Vagina (tissue), 2 donors: ENCODE data around the gene CCL19. TPM values are rescaled to one million over a fixed set of nuclear protein-coding genes. Genes with fewer than 3 reads are reported as not detected.

ENCODE experiments used
- DNase-seq, 2 donors: peaks; one replicate each; pipeline ENCODE4 v3.0.0-alpha.2; 2017; ENCODE audit errors: extremely low spot score in 2 of 2
- H3K27ac ChIP-seq: fragments of 200-600 bp; sonication (generic); one replicate; pipeline ENCODE4 v1.5.1; 2019
- H3K27me3 ChIP-seq: fragments of 200-600 bp; sonication (generic); one replicate; pipeline ENCODE4 v1.5.1; 2019
- H3K36me3 ChIP-seq, 2 donors: fragments of 200-600 bp; sonication (generic); one replicate each; pipeline ENCODE4 v1.5.1; 2017 to 2019
- H3K4me1 ChIP-seq: fragments of 200-600 bp; sonication (generic); one replicate; pipeline ENCODE4 v1.5.1; 2019
- H3K4me3 ChIP-seq, 2 donors: fragments of 200-600 bp; sonication (generic); 1 replicate in 1 of 2; 2 replicates in 1 of 2; pipeline ENCODE4 v1.5.1; 2016 to 2019
- H3K9me3 ChIP-seq: fragments of 200-600 bp; sonication (generic); one replicate; pipeline ENCODE4 v1.5.1; 2019
- POLR2A ChIP-seq, 2 donors: fragments of 450-650 bp; IDR thresholded peaks; one replicate each; pipeline ENCODE4 v1.6.1; 2017; ENCODE audit warnings: antibody characterized with exemption in 2 of 2, mild to moderate bottlenecking in 2 of 2, moderate library complexity in 2 of 2
- POLR2AphosphoS5 ChIP-seq, 2 donors: sonication (generic); formaldehyde crosslinking; IDR thresholded peaks; one replicate each; pipeline ENCODE4 v1.9.0; 2017; ENCODE audit warnings: antibody characterized with exemption in 2 of 2, mild to moderate bottlenecking in 2 of 2, low read depth in 1 of 2; ENCODE audit not compliant: insufficient read depth in 1 of 2
- intact Hi-C: fragments of 100-400 bp; cut with DNase I; formaldehyde crosslinking; loops from one replicate; pipeline ENCODE4 v1.15.1; 2023
- total RNA-seq: library from RNA; depleted of rRNA; stranded (reverse); fragments of >200 nt; gene quantifications from one replicate; pipeline ENCODE4 v1.2.3, GENCODE V29; 2016
- TF ChIP-seq, protein P1 (sequence below), 3 experiments: fragments of 450-650 bp in 2 of 3; fragments of 200-600 bp in 1 of 3; sonication (generic) in 1 of 3; IDR thresholded peaks; one replicate each; pipeline ENCODE4 v1.5.1; 2017 to 2019; ENCODE audit warnings: antibody characterized with exemption in 3 of 3, mild to moderate bottlenecking in 2 of 3, moderate library complexity in 2 of 3

CCL19 gene
- total RNA-seq, 1 donor from 2014 or later: 3.7 TPM

DNA sequence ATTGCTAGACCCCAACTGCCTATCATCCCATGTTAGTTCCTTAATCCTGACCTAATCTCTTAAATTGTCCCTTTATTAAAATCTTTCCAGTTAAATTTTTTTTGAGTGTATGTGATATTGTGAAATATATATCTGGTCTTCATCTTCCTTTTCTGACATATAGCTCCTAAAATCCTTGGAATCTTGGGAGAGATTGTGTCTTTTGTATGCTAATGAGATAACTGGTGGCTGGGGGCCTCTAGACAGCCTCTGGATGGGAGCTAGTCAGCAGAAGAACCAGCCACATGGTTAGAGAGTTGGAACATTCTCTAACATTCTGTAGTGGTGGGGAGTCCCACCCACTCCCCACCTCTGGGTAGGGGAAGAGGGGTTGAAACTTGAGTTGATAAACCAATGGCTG lies 3.7 kb upstream of the CCL19 start:
- Histone ChIP-seq H3K9me3 (no peaks in the 10 kb centered on the region), H3K36me3 (no peaks in the 10 kb centered on the region), H3K4me1 (no peaks in the 10 kb centered on the region), H3K27ac (no peak overlapping the region), H3K4me3 (no peak overlapping the region), H3K27me3 (no peaks in the 10 kb centered on the region)
- DNase-seq: no peak
- intact Hi-C loops: no loop called here
- no peak for TF ChIP-seq POLR2A (IDR thresholded peaks at IDR 0.05)
- TF ChIP-seq, protein P1, sequence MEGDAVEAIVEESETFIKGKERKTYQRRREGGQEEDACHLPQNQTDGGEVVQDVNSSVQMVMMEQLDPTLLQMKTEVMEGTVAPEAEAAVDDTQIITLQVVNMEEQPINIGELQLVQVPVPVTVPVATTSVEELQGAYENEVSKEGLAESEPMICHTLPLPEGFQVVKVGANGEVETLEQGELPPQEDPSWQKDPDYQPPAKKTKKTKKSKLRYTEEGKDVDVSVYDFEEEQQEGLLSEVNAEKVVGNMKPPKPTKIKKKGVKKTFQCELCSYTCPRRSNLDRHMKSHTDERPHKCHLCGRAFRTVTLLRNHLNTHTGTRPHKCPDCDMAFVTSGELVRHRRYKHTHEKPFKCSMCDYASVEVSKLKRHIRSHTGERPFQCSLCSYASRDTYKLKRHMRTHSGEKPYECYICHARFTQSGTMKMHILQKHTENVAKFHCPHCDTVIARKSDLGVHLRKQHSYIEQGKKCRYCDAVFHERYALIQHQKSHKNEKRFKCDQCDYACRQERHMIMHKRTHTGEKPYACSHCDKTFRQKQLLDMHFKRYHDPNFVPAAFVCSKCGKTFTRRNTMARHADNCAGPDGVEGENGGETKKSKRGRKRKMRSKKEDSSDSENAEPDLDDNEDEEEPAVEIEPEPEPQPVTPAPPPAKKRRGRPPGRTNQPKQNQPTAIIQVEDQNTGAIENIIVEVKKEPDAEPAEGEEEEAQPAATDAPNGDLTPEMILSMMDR (IDR thresholded peaks at IDR 0.05): no peak
- TF ChIP-seq POLR2AphosphoS5 (IDR thresholded peaks at IDR 0.05; ENCODE audit: insufficient read depth in 1 of 2, low read depth in 1 of 2): no peak

DNA sequence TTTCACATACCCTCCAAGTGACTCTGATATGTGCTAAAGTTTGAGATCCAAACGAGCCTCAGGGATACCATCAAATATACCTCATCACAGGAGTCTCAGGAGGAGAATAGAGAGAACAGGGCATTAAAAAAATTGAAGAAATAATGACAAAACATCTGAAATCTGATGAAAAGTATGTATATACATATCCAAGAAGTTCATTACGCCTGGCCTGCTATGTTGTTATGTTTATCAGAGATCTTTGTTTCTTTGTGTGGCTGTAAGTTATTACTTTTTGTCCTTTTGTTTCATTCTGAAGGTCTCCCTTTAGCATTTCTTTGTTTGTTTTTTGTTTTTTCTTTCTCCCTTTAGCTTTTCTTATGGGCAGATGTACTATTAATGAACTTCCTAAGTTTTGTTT lies 2.5 kb upstream of the CCL19 start:
- peaks cover 4% of the 10 kb centered on the region for H3K4me1 ChIP-seq
- no peak overlapping the region for H3K4me3 ChIP-seq
- H3K36me3 ChIP-seq: no peaks in the 10 kb centered on the region
- H3K9me3 ChIP-seq: no peaks in the 10 kb centered on the region
- no peak for DNase-seq
- H3K27ac ChIP-seq: no peak overlapping the region
- TF ChIP-seq, protein P1 (IDR thresholded peaks at IDR 0.05): no peak
- no peak for TF ChIP-seq POLR2A (IDR thresholded peaks at IDR 0.05)
- no peak for TF ChIP-seq POLR2AphosphoS5 (IDR thresholded peaks at IDR 0.05; ENCODE audit: insufficient read depth in 1 of 2, low read depth in 1 of 2)
- intact Hi-C loops: no loop called here
- no peaks in the 10 kb centered on the region for H3K27me3 ChIP-seq

DNA sequence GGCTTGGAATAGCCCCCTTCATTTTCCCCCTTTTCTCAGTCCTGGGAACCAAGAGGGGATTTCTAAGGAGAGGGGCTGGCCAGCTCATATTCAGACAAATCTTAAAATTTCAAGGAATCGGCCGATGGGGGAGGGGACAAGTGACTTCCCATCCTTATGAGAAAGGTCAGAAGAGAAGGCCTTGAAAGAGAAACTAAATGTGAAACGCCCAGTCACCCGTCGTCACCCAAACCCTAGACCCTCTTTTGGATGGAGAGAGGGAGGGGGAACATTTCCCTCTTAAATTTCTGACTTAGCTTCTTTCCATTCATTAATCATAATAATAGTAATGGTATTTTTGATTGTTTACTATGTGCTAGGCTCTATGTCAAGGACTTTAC lies 850 bp upstream of the CCL19 start:
- no peak for DNase-seq
- Histone ChIP-seq H3K36me3 (no peaks in the 10 kb centered on the region), H3K27me3 (no peaks in the 10 kb centered on the region), H3K27ac (no peak overlapping the region), H3K4me3 (no peak overlapping the region), H3K9me3 (no peaks in the 10 kb centered on the region), H3K4me1 (peaks cover 12% of the 10 kb centered on the region)
- intact Hi-C loops: no loop called here
- TF ChIP-seq POLR2A (IDR thresholded peaks at IDR 0.05): no peak
- TF ChIP-seq, protein P1 (IDR thresholded peaks at IDR 0.05): no peak

DNA sequence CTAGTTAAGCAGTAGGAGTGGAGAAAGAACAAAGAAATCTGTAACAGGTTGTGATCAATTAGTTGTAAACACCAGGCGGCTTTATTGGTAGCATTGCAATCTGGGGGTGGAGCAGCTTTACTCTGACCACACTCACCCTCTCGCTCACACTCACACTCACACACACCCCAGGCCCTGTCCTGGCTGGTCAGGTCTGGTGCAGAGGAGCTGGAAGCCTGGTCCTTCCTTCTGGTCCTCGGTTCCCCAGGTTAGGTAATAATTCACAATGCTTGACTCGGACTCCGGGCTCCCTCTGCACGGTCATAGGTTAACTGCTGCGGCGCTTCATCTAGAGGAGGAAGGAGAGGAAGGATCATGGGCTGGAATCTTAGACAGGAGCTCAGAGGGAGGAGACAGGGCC lies 1.6 kb downstream of the CCL19 start:
- TF ChIP-seq, protein P1 (IDR thresholded peaks at IDR 0.05): no peak
- no peak for TF ChIP-seq POLR2AphosphoS5 (IDR thresholded peaks at IDR 0.05; ENCODE audit: insufficient read depth in 1 of 2, low read depth in 1 of 2)
- no peak for TF ChIP-seq POLR2A (IDR thresholded peaks at IDR 0.05)
- no peak for DNase-seq
- Histone ChIP-seq H3K36me3 (no peaks in the 10 kb centered on the region), H3K4me1 (peaks cover 12% of the 10 kb centered on the region), H3K27me3 (no peaks in the 10 kb centered on the region), H3K27ac (no peak overlapping the region), H3K4me3 (no peak overlapping the region), H3K9me3 (no peaks in the 10 kb centered on the region)
- intact Hi-C loops: no loop called here

DNA sequence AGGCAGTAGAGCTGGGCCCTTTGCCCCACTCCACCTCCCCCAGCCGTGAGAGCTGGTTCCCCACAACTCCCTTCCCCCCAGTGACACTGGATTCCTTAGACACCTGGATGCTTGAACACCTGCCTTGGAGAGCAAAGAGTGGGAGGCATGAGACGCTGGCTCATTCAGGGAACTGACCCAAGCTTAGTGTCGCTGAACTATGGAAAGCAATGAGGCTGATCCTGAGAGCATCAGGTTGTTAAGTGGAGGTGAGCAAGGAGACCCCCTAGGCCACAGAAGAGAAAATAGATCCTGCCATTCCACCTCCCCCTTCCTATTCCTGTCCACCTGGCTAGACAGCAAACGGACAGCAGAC lies 2.0 kb downstream of the CCL19 start:
- Histone ChIP-seq H3K36me3 (no peaks in the 10 kb centered on the region), H3K27me3 (no peaks in the 10 kb centered on the region), H3K27ac (no peak overlapping the region), H3K4me3 (no peak overlapping the region), H3K9me3 (no peaks in the 10 kb centered on the region), H3K4me1 (peaks cover 12% of the 10 kb centered on the region)
- no peak for TF ChIP-seq POLR2AphosphoS5 (IDR thresholded peaks at IDR 0.05; ENCODE audit: insufficient read depth in 1 of 2, low read depth in 1 of 2)
- TF ChIP-seq, protein P1 (IDR thresholded peaks at IDR 0.05): no peak
- no peak for TF ChIP-seq POLR2A (IDR thresholded peaks at IDR 0.05)
- intact Hi-C loops: no loop called here
- DNase-seq: no peak
